Measurements from ENCODE around the gene AKR1D1.

AKR1D1 gene

DNA sequence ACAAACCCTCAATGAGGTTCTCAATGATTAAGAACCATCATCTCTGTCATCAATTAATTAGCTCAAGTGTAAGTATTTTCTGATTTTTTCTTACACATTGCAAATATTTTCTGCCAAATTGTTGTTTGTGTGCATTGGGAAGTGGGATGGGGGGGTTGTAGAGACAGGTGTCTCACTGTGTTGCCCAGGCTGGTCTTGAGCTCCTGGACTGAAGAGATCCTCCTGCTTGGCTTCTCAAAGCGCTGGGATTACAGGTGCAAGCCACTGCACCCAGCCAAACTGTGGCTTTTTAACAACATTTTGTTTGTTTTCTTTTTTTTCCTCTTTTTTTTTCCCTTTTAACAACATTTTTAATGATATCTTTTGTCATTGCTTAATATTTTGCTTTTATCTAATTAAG, 87.5 kb downstream of the AKR1D1 start:
- no peak overlapping the region for H3K4me3 ChIP-seq (replicated peaks in 1 of 2; ENCODE audit: low read depth in 2 of 2, low read length in 2 of 2)
- DNase-seq (ENCODE audit: low read depth in 2 of 2) = no peak
- TF ChIP-seq, protein P1, sequence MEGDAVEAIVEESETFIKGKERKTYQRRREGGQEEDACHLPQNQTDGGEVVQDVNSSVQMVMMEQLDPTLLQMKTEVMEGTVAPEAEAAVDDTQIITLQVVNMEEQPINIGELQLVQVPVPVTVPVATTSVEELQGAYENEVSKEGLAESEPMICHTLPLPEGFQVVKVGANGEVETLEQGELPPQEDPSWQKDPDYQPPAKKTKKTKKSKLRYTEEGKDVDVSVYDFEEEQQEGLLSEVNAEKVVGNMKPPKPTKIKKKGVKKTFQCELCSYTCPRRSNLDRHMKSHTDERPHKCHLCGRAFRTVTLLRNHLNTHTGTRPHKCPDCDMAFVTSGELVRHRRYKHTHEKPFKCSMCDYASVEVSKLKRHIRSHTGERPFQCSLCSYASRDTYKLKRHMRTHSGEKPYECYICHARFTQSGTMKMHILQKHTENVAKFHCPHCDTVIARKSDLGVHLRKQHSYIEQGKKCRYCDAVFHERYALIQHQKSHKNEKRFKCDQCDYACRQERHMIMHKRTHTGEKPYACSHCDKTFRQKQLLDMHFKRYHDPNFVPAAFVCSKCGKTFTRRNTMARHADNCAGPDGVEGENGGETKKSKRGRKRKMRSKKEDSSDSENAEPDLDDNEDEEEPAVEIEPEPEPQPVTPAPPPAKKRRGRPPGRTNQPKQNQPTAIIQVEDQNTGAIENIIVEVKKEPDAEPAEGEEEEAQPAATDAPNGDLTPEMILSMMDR (IDR thresholded peaks at IDR 0.05; ENCODE audit: low read depth, low read length) = no peak

DNA sequence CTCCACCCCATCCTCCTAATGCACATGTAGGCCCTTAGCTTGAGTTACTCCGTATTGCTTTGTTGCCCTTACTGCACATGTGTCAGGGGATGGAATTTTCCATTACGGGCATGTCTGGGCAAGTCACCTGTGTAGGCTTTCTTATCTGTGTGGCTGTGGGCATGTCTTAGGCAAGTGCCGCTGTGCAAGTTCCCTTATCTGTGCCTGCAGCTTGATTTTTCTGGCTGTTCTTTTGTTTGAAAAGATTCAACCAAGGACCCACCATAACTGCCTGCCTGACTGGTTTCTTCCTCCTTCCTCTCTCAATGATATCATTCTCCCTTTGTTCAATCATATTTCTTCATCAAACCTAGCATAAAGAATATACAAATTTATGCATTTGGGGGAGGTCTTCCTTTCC, 88.5 kb downstream of the AKR1D1 start:
- no peak for DNase-seq (ENCODE audit: low read depth in 2 of 2)
- H3K4me3 ChIP-seq (replicated peaks in 1 of 2; ENCODE audit: low read depth in 2 of 2, low read length in 2 of 2) = no peak overlapping the region
- TF ChIP-seq, protein P1 (IDR thresholded peaks at IDR 0.05; ENCODE audit: low read depth, low read length) = no peak

DNA sequence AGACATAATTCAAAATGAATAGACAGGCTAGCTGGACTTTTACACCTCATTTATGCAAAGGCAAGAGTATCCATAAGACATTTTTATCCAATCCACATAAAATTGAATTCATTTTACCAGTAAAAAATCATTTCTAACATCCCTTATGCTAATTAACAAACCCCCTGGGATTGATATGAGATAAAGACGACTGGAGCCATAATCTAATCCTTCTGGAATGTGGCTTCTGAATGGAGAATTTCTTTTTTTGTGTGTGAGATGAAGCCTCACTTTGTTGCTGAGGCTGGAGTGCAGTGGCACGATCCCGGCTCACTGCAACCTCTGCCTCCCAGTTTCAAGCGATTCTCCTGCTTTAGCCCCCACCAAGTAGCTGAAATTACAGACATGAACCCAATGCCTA, 90.4 kb downstream of the AKR1D1 start:
- TF ChIP-seq, protein P1 (IDR thresholded peaks at IDR 0.05; ENCODE audit: low read depth, low read length) = no peak
- H3K4me3 ChIP-seq (replicated peaks in 1 of 2; ENCODE audit: low read depth in 2 of 2, low read length in 2 of 2) = no peak overlapping the region
- peak in 1 of 2 donors; percentile 5 for DNase-seq (ENCODE audit: low read depth in 2 of 2)

DNA sequence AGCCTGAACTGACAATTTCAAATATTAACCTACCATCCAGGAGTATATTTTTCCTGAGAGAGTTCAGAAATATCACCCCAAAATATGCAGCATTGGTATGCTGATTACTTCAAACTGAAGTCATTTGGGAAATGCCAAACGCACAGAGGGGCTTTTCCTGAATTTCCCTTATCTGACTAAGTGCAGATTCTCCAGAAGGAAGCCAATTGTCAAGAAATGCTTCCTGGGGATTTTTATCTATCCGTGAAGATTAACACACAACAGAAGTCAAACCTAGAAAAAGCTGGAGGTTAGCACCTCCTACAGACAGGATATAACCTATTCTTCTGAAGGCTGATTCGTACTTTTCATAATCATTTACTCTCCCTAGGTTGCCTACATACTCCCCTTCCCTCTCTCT, 91.0 kb downstream of the AKR1D1 start:
- TF ChIP-seq, protein P1 (IDR thresholded peaks at IDR 0.05; ENCODE audit: low read depth, low read length) = no peak
- DNase-seq (ENCODE audit: low read depth in 2 of 2) = peak in 1 of 2 donors; percentile 10
- H3K4me3 ChIP-seq (replicated peaks in 1 of 2; ENCODE audit: low read depth in 2 of 2, low read length in 2 of 2) = no peak overlapping the region

DNA sequence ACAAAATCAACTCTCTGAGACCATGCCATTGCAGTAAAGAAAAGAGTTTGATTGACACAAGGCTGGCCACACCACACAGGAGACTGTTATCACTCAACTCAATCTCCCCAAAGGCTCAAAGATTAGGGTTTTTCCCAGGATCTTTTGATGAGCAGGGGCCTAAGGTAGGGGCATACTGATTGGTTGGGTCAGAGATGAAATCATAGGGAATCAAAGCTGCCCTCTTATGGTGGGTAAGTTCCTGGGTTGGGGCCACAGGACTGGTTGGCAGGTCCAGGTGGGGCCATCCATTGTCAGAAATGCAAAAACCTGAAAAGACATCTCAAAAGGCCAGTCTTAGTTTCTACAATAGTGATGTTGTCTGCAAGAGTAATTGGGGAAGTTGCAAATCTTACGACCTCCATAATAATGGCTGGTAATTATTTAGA, 91.6 kb downstream of the AKR1D1 start:
- TF ChIP-seq, protein P1 (IDR thresholded peaks at IDR 0.05; ENCODE audit: low read depth, low read length) = no peak
- H3K4me3 ChIP-seq (replicated peaks in 1 of 2; ENCODE audit: low read depth in 2 of 2, low read length in 2 of 2) = no peak overlapping the region
- DNase-seq (ENCODE audit: low read depth in 2 of 2) = no peak

Data from cardiac fibroblast (primary cell).